Measurements from ENCODE around the gene DSC3. TPM values are rescaled to one million over a fixed set of nuclear protein-coding genes. Genes with fewer than 3 reads are reported as not detected.

The DSC3 gene
- total and polyA plus RNA-seq, 9 of the 15 experiments (the other 6 are each of a cell fraction or from before 2014, with no cell fraction given) = 0.01 to 0.40 (median 0.07) TPM

- TF ChIP-seq, protein P1, sequence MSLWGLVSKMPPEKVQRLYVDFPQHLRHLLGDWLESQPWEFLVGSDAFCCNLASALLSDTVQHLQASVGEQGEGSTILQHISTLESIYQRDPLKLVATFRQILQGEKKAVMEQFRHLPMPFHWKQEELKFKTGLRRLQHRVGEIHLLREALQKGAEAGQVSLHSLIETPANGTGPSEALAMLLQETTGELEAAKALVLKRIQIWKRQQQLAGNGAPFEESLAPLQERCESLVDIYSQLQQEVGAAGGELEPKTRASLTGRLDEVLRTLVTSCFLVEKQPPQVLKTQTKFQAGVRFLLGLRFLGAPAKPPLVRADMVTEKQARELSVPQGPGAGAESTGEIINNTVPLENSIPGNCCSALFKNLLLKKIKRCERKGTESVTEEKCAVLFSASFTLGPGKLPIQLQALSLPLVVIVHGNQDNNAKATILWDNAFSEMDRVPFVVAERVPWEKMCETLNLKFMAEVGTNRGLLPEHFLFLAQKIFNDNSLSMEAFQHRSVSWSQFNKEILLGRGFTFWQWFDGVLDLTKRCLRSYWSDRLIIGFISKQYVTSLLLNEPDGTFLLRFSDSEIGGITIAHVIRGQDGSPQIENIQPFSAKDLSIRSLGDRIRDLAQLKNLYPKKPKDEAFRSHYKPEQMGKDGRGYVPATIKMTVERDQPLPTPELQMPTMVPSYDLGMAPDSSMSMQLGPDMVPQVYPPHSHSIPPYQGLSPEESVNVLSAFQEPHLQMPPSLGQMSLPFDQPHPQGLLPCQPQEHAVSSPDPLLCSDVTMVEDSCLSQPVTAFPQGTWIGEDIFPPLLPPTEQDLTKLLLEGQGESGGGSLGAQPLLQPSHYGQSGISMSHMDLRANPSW (CRISPR knock-in tag; IDR thresholded peaks at IDR 0.05) = no peak
- TF ChIP-seq NR1H2 (CRISPR knock-in tag; IDR thresholded peaks at IDR 0.05) (no peak), SNRNP70 (optimal IDR thresholded peaks at IDR 0.05; ENCODE audit: low read depth, low read length) (no peak), SPI1 (IDR thresholded peaks at IDR 0.05; ENCODE audit: borderline replicate concordance, low read depth, low read length) (no peak), MEIS2 (IDR thresholded peaks at IDR 0.05; ENCODE audit: partially characterized antibody) (no peak), ZNF224 (CRISPR knock-in tag; IDR thresholded peaks at IDR 0.05) (no peak), CHD4 (IDR thresholded peaks at IDR 0.05; ENCODE audit: insufficient read depth, insufficient replicate concordance, low read depth, low read length, poor library complexity, severe bottlenecking) (no peak), TCF3 (CRISPR knock-in tag; IDR thresholded peaks at IDR 0.05) (no peak), ZNF316 (IDR thresholded peaks at IDR 0.05) (peak; percentile 86), TEAD1 (CRISPR knock-in tag; IDR thresholded peaks at IDR 0.05) (peak in 1 of 2 experiments; percentile 58; a peak in 1 of 4 replicates), ATF3 (IDR thresholded peaks at IDR 0.05) (no peak), ATF3 (CRISPR knock-in tag; conservative IDR thresholded peaks at IDR 0.05) (no peak), RBM22 (IDR thresholded peaks at IDR 0.05; ENCODE audit: low read depth, low read length, poor library complexity, severe bottlenecking) (no peak), LCOR (CRISPR knock-in tag; IDR thresholded peaks at IDR 0.05) (no peak), NRF1 (conservative IDR thresholded peaks at IDR 0.05 in 1 of 2, IDR thresholded peaks at IDR 0.05 in 1 of 2) (no peak), NKRF (IDR thresholded peaks at IDR 0.05; ENCODE audit: borderline replicate concordance) (no peak), ZBTB9 (CRISPR knock-in tag; IDR thresholded peaks at IDR 0.05) (peak; percentile 87), ZNF253 (CRISPR knock-in tag; conservative IDR thresholded peaks at IDR 0.05) (no peak), ZBTB17 (CRISPR knock-in tag; IDR thresholded peaks at IDR 0.05) (0 out of 2 replicates have a peak, but pooled peaks have one; percentile 43), ZFP36 (IDR thresholded peaks at IDR 0.05; ENCODE audit: low read depth, low read length, partially characterized antibody) (no peak), NR4A1 (CRISPR knock-in tag; IDR thresholded peaks at IDR 0.05) (no peak), NR4A1 (tag; IDR thresholded peaks at IDR 0.05) (no peak)
- TF ChIP-seq, protein P2, sequence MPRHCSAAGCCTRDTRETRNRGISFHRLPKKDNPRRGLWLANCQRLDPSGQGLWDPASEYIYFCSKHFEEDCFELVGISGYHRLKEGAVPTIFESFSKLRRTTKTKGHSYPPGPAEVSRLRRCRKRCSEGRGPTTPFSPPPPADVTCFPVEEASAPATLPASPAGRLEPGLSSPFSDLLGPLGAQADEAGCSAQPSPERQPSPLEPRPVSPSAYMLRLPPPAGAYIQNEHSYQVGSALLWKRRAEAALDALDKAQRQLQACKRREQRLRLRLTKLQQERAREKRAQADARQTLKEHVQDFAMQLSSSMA (CRISPR knock-in tag; IDR thresholded peaks at IDR 0.05) = no peak
Measured at GRCh38 chr18:31049189-31049588, 6.6 kb upstream of the DSC3 start (continued).
